Neural cell (in vitro differentiated cells): ENCODE data around the gene BAG1. TPM values are rescaled to one million over a fixed set of nuclear protein-coding genes. Genes with fewer than 3 reads are reported as not detected.

Experiments used
- H2AFZ ChIP-seq: fragments of 200-600, 300-800 bp; sonication (generic), shearing (Covaris generic); 2 replicates; pipeline ENCODE4 v1.6.0; 2014; ENCODE audit warnings: low read depth, mild to moderate bottlenecking, antibody characterized with exemption, low read length, moderate library complexity
- H3F3A ChIP-seq: fragments of 200-600 bp; shearing (Covaris generic); 2 replicates; pipeline ENCODE4 v1.6.1; 2016; ENCODE audit warnings: mild to moderate bottlenecking, moderate library complexity, mixed read lengths, antibody characterized with exemption, low read length; ENCODE audit not compliant: insufficient read depth, poor library complexity, severe bottlenecking
- H3K27ac ChIP-seq: fragments of 200-600, 300-800 bp; sonication (generic), shearing (Covaris generic); 2 replicates; pipeline ENCODE4 v1.5.1; 2014; ENCODE audit warnings: mild to moderate bottlenecking, low read length, moderate library complexity
- H3K27me3 ChIP-seq: fragments of 300-800, 200-600 bp; sonication (generic), shearing (Covaris generic); 2 replicates; pipeline ENCODE4 v1.6.0; 2014; ENCODE audit warnings: mild to moderate bottlenecking, low read depth, low read length, moderate library complexity; ENCODE audit not compliant: insufficient read depth
- H3K36me3 ChIP-seq: fragments of 300-800, 200-600 bp; sonication (generic), shearing (Covaris generic); 2 replicates; pipeline ENCODE4 v1.5.1; 2014; ENCODE audit warnings: mild to moderate bottlenecking, antibody characterized with exemption, low read length, moderate library complexity; ENCODE audit not compliant: insufficient read depth
- H3K4me2 ChIP-seq: fragments of 300-800, 200-600 bp; sonication (generic), shearing (Covaris generic); 2 replicates; pipeline ENCODE4 v1.6.0; 2014; ENCODE audit warnings: mild to moderate bottlenecking, low read length
- H3K4me3 ChIP-seq: fragments of 300-800, 200-600 bp; sonication (generic), shearing (Covaris generic); 2 replicates; pipeline ENCODE4 v1.5.1; 2014; ENCODE audit warnings: mild to moderate bottlenecking, low read length, moderate library complexity
- H3K79me2 ChIP-seq: fragments of 200-600 bp; shearing (Covaris generic); replicated peaks from 2 replicates; pipeline ENCODE4 v1.6.0; 2014; ENCODE audit warnings: mild to moderate bottlenecking, low read length, moderate library complexity; ENCODE audit not compliant: insufficient read depth
- H3K9ac ChIP-seq: fragments of 300-800, 200-600 bp; sonication (generic), shearing (Covaris generic); 2 replicates; pipeline ENCODE4 v1.6.1; 2016; ENCODE audit warnings: mild to moderate bottlenecking, low read length, mixed read lengths
- H3K9me2 ChIP-seq: fragments of 200-600 bp; shearing (Covaris generic); 2 replicates; pipeline ENCODE4 v1.6.1; 2016; ENCODE audit warnings: mild to moderate bottlenecking, low read length, mixed read lengths; ENCODE audit not compliant: insufficient read depth
- H3K9me3 ChIP-seq: fragments of 200-600, 300-800 bp; sonication (generic), shearing (Covaris generic); 2 replicates; pipeline ENCODE4 v1.6.1; 2016; ENCODE audit warnings: mild to moderate bottlenecking, mixed run types, low read length, moderate library complexity, mixed read lengths
- H4K20me1 ChIP-seq: fragments of 200-600 bp; shearing (Covaris generic); 2 replicates; pipeline ENCODE4 v1.6.1; 2016; ENCODE audit warnings: mild to moderate bottlenecking, mixed run types; ENCODE audit not compliant: insufficient read depth
- EP300 ChIP-seq: fragments of 450-650 bp; conservative IDR thresholded peaks from 2 replicates; pipeline ENCODE4 v1.6.1; 2014; ENCODE audit warnings: antibody characterized with exemption, mild to moderate bottlenecking, moderate library complexity; ENCODE audit not compliant: poor library complexity, severe bottlenecking
- EZH2 ChIP-seq: fragments of 200-600, 300-800 bp; shearing (Covaris generic), sonication (generic); IDR thresholded peaks from 2 replicates; pipeline ENCODE4 v1.6.1; 2014; ENCODE audit warnings: antibody characterized with exemption, low read length, borderline replicate concordance, mild to moderate bottlenecking; ENCODE audit not compliant: insufficient read depth, poor library complexity, severe bottlenecking
- MXI1 ChIP-seq: fragments of 450-650 bp; conservative IDR thresholded peaks from 2 replicates; pipeline ENCODE4 v1.6.1; 2014; ENCODE audit warnings: antibody characterized with exemption, mild to moderate bottlenecking; ENCODE audit not compliant: poor library complexity, severe bottlenecking
- RAD21 ChIP-seq: fragments of 450-650 bp; conservative IDR thresholded peaks from 2 replicates; pipeline ENCODE4 v1.6.1; 2014; ENCODE audit warnings: antibody characterized with exemption, mild to moderate bottlenecking, moderate library complexity
- SMC3 ChIP-seq: fragments of 450-650 bp; conservative IDR thresholded peaks from 2 replicates; pipeline ENCODE4 v1.6.1; 2014; ENCODE audit warnings: antibody characterized with exemption, mild to moderate bottlenecking, moderate library complexity; ENCODE audit not compliant: poor library complexity
- TAF1 ChIP-seq: IDR thresholded peaks from 2 replicates; pipeline ENCODE4 v1.6.1; 2012; ENCODE audit warnings: low read depth
- polyA plus RNA-seq: library from polyadenylated mRNA; depleted of rRNA; stranded (reverse); fragments of >200 nt; gene quantifications from 2 replicates; pipeline ENCODE4 v1.2.3, GENCODE V29; 2014
- TF ChIP-seq, protein P1 (sequence below): fragments of 450-650 bp; IDR thresholded peaks from 2 replicates; pipeline ENCODE4 v1.5.1; 2014; ENCODE audit warnings: antibody characterized with exemption, mild to moderate bottlenecking, moderate library complexity; ENCODE audit not compliant: poor library complexity, severe bottlenecking

Gene BAG1
- polyA plus RNA-seq, 1 donor from 2014 or later: 94.9 TPM

DNA sequence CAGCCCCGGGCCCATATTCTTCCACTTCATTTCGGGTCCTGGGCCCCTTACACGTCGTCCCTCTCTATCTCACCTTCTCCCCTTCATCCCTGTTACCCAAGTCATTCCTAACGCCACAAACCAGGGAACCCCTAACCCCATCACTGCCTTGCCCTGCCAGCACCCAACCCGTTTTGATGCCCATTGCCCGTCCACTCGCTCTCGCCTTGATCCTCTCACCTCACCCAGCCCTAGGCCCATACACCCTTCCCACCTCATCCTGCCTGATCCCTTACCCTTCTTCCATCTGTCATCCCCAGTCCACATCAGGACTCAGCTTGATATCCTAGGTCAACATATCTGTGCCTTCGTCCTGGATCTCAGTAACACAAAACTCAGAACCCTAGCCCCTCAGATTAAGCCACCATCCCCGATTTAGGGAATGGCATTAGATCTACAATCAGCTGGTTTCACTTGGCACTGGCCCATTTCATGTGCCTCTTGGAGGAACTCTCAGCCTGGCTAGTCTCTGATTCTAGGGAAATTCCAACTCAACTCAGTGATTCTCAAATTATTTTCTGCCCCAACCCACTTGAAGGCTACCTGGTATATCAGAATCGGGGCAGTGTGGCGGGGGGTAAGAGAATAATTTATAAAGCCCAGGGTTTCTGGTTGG is 830 bp upstream of the BAG1 start:
- Histone ChIP-seq H4K20me1 (no peaks in the 10 kb centered on the region), H3K4me2 (peak overlapping the region; percentile 90), H2AFZ (peak overlapping the region; percentile 67), H3K9me2 (no peaks in the 10 kb centered on the region), H3K27me3 (no peaks in the 10 kb centered on the region), H3K79me2 (peaks cover 27% of the 10 kb centered on the region), H3F3A (no peaks in the 10 kb centered on the region), H3K9me3 (no peaks in the 10 kb centered on the region), H3K4me3 (peak overlapping the region; percentile 94), H3K9ac (peak overlapping the region; percentile 84), H3K27ac (peak overlapping the region; percentile 60), H3K36me3 (peaks cover 12% of the 10 kb centered on the region)
- no peak for TF ChIP-seq MXI1
- TF ChIP-seq SMC3: no peak

DNA sequence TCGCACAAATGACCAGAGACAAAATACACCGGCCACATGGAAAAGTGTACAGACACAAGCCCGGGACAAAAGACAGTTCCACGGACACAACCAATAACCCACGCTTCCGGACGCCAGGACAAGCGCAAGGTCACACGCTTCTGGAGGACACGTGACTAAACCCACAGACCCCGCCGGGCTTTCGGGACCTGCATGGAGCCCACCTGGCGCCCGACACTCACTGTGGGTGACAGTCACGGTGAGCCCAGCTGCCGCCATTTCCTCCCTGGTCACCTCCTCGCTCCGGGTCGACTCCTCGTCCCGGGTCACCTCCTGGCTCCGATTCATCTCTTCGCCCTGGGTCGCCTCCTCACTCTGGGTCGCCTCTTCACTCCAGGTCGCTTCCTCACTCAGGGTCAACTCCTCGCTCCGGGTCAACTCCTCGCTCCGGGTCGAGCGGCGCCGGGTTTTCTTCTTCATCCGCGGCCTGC is 470 bp downstream of the BAG1 start:
- TF ChIP-seq SMC3: no peak
- TF ChIP-seq EZH2: no peak
- no peak for TF ChIP-seq RAD21
- peak; percentile 87 for TF ChIP-seq MXI1
- TF ChIP-seq, protein P1, sequence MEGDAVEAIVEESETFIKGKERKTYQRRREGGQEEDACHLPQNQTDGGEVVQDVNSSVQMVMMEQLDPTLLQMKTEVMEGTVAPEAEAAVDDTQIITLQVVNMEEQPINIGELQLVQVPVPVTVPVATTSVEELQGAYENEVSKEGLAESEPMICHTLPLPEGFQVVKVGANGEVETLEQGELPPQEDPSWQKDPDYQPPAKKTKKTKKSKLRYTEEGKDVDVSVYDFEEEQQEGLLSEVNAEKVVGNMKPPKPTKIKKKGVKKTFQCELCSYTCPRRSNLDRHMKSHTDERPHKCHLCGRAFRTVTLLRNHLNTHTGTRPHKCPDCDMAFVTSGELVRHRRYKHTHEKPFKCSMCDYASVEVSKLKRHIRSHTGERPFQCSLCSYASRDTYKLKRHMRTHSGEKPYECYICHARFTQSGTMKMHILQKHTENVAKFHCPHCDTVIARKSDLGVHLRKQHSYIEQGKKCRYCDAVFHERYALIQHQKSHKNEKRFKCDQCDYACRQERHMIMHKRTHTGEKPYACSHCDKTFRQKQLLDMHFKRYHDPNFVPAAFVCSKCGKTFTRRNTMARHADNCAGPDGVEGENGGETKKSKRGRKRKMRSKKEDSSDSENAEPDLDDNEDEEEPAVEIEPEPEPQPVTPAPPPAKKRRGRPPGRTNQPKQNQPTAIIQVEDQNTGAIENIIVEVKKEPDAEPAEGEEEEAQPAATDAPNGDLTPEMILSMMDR: no peak
- TF ChIP-seq EP300: no peak
- TF ChIP-seq TAF1: peak; percentile 50

DNA sequence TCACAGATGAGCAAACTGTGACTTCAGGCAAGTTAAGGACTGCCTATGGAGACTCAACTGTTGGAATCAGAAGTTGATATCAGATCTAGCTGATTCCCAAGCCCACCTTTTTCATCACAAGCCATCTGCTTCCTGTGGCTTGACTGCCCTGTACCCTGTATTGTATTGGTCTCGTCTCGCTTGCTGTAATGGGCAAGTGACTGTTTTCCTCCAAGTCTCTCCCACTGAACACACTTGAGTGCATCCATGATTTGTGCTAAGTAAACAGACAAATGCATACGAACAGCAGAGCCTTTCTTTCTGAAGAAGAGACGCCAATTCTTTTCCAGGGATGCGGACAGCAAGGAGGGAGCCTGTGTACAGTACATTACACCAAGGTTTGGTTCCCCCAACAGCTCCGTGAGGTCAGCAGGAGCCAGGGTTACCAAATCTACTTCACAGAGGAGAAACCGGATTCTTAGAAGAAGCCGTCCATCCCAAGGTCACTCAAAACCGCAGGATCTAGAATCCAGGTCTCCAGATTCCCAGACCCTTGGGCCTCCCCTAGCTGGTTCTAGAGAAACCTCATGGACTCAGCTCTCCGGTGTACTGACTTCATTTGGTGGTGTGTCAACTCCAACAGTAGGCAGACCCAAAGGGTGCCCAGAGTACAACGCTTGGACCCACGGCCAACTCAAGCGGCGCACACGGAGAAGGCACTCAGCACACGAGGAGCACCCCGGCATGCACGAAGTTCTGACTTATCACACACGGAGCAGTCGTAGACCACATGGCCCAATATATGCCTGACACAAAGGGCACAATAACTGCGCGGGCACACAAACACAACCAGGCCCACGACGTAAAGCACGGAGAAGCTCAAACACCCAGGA is 1.1 kb downstream of the BAG1 start:
- Histone ChIP-seq H3K9me2 (no peaks in the 10 kb centered on the region), H4K20me1 (no peaks in the 10 kb centered on the region), H3K9ac (peak overlapping the region; percentile 73), H3K36me3 (peaks cover 18% of the 10 kb centered on the region), H3K9me3 (no peaks in the 10 kb centered on the region), H3K4me2 (peak overlapping the region; percentile 83), H3F3A (no peaks in the 10 kb centered on the region), H3K79me2 (peaks cover 27% of the 10 kb centered on the region), H3K27ac (peak overlapping the region; percentile 35), H3K27me3 (no peaks in the 10 kb centered on the region), H3K4me3 (peak overlapping the region; percentile 94), H2AFZ (peak overlapping the region; percentile 71)
- no peak for TF ChIP-seq RAD21
- peak; percentile 94 for TF ChIP-seq MXI1

More for the DNA sequence above, 470 bp downstream of the BAG1 start:
- peaks cover 18% of the 10 kb centered on the region for H3K36me3 ChIP-seq
- no peaks in the 10 kb centered on the region for H3K9me3 ChIP-seq
- peak overlapping the region; percentile 83 for H3K4me2 ChIP-seq
- peak overlapping the region; percentile 94 for H3K4me3 ChIP-seq
- H3K79me2 ChIP-seq: peaks cover 27% of the 10 kb centered on the region
- H3F3A ChIP-seq: no peaks in the 10 kb centered on the region
- H2AFZ ChIP-seq: peak overlapping the region; percentile 71
- H3K27me3 ChIP-seq: no peaks in the 10 kb centered on the region
- peak overlapping the region; percentile 35 for H3K27ac ChIP-seq
- no peaks in the 10 kb centered on the region for H3K9me2 ChIP-seq
- H4K20me1 ChIP-seq: no peaks in the 10 kb centered on the region
- H3K9ac ChIP-seq: peak overlapping the region; percentile 73
